HepG2 (cell line): Measurements from ENCODE around the gene ZNF428. TPM values are rescaled to one million over a fixed set of nuclear protein-coding genes. Genes with fewer than 3 reads are reported as not detected.

Source experiments
- BHLHE40 ChIP-seq: IDR thresholded peaks from 2 replicates; pipeline ENCODE4 v1.6.1; 2011; ENCODE audit warnings: low read length, improper control_type of control experiment
- ELF4 ChIP-seq: sonication (generic); formaldehyde crosslinking; IDR thresholded peaks from 2 replicates; pipeline ENCODE4 v1.5.0; 2020; ENCODE audit warnings: missing genetic modification reagents, mild to moderate bottlenecking, moderate library complexity, borderline replicate concordance
- HNRNPK ChIP-seq: fragments of 200-400 bp; formaldehyde crosslinking; IDR thresholded peaks from 2 replicates; pipeline ENCODE4 v1.6.1; 2018; ENCODE audit warnings: low read length, low read depth, moderate library complexity, mild to moderate bottlenecking; ENCODE audit not compliant: poor library complexity, severe bottlenecking
- NFKBIZ ChIP-seq: IDR thresholded peaks from 2 replicates; pipeline ENCODE4 v1.6.1; 2018; ENCODE audit warnings: missing genetic modification reagents, missing compliant biosample characterization
- PHB2 ChIP-seq: fragments of 450-650 bp; IDR thresholded peaks from 2 replicates; pipeline ENCODE4 v1.6.1; 2018; ENCODE audit not compliant: partially characterized antibody
- PREB ChIP-seq: sonication (generic); formaldehyde crosslinking; IDR thresholded peaks from 2 replicates; pipeline ENCODE4 v1.4.0; 2020; ENCODE audit warnings: missing genetic modification reagents
- SIX4 ChIP-seq: sonication (generic); formaldehyde crosslinking; IDR thresholded peaks from 2 replicates; pipeline ENCODE4 v1.4.0; 2020; ENCODE audit warnings: missing genetic modification reagents
- SKI ChIP-seq: fragments of 450-650 bp; IDR thresholded peaks from one replicate; pipeline ENCODE4 v1.6.1; 2018; ENCODE audit warnings: mild to moderate bottlenecking; ENCODE audit not compliant: partially characterized antibody
- SMAD1 ChIP-seq: sonication (generic); formaldehyde crosslinking; IDR thresholded peaks from 2 replicates; pipeline ENCODE4 v1.4.0; 2020; ENCODE audit warnings: missing genetic modification reagents, low read depth, mild to moderate bottlenecking, borderline replicate concordance
- SRSF4 ChIP-seq: fragments of 200-400 bp; formaldehyde crosslinking; IDR thresholded peaks from one replicate; pipeline ENCODE4 v1.6.1; 2018; ENCODE audit warnings: mild to moderate bottlenecking, low read depth, low read length, moderate library complexity; ENCODE audit not compliant: poor library complexity, severe bottlenecking
- TCF7L2 ChIP-seq: IDR thresholded peaks from 2 replicates; pipeline ENCODE4 v1.6.1; 2011; ENCODE audit warnings: mild to moderate bottlenecking, low read depth, low read length, moderate library complexity
- ZBTB3 ChIP-seq: sonication (generic); formaldehyde crosslinking; IDR thresholded peaks from 2 replicates; pipeline ENCODE4 v1.4.0; 2020; ENCODE audit warnings: low read depth, mild to moderate bottlenecking, moderate library complexity, missing genetic modification reagents, borderline replicate concordance
- ZBTB38 ChIP-seq: sonication (generic); formaldehyde crosslinking; IDR thresholded peaks from 2 replicates; pipeline ENCODE4 v1.5.1; 2020; ENCODE audit warnings: mild to moderate bottlenecking, missing genetic modification reagents
- ZFY ChIP-seq: sonication (generic); formaldehyde crosslinking; IDR thresholded peaks from 2 replicates; pipeline ENCODE4 v1.4.0; 2020; ENCODE audit warnings: missing genetic modification reagents
- ZNF17 ChIP-seq: sonication (generic); formaldehyde crosslinking; IDR thresholded peaks from 2 replicates; pipeline ENCODE4 v1.5.0; 2020; ENCODE audit warnings: mild to moderate bottlenecking, missing genetic modification reagents
- ZNF326 ChIP-seq: sonication (generic); formaldehyde crosslinking; IDR thresholded peaks from 2 replicates; pipeline ENCODE4 v1.4.0; 2020; ENCODE audit warnings: missing genetic modification reagents, borderline replicate concordance
- ZNF33A ChIP-seq: sonication (generic); formaldehyde crosslinking; IDR thresholded peaks from 2 replicates; pipeline ENCODE4 v1.5.1; 2020; ENCODE audit warnings: missing genetic modification reagents, mild to moderate bottlenecking, moderate library complexity, borderline replicate concordance
- ZNF83 ChIP-seq: sonication (generic); formaldehyde crosslinking; IDR thresholded peaks from 2 replicates; pipeline ENCODE4 v1.4.0; 2020; ENCODE audit warnings: missing genetic modification reagents, mild to moderate bottlenecking, borderline replicate concordance
- ZUFSP ChIP-seq: sonication (generic); formaldehyde crosslinking; IDR thresholded peaks from 2 replicates; pipeline ENCODE4 v1.9.0; 2021; ENCODE audit warnings: missing genetic modification reagents, mild to moderate bottlenecking, borderline replicate concordance
- polyA plus RNA-seq, 8 experiments: library from polyadenylated mRNA; depleted of rRNA in 3 of 8; stranded (reverse) in 7 of 8; unstranded in 1 of 8; fragments of >200 nt; fragmentation: Illumina TruSeq in 4 of 8; extraction: Trizol in 4 of 8; gene quantifications; 2 replicates each; pipeline versions ENCODE4 v1.2.1 to v1.2.3, GENCODE V29; 2011 to 2016; ENCODE audit warnings: low read depth in 4 of 8, missing spikeins in 1 of 8, mixed read lengths in 1 of 8; ENCODE audit not compliant: insufficient read depth in 1 of 8
- total RNA-seq, 5 experiments: library from RNA; depleted of rRNA; stranded (reverse); fragments of >200 nt; fragmentation: Illumina TruSeq; extraction: Trizol; gene quantifications; 2 replicates each; pipeline ENCODE4 v1.2.3, GENCODE V29; 2016; ENCODE audit warnings: low read depth in 1 of 5
- TF ChIP-seq, protein P1 (sequence below): sonication (generic); formaldehyde crosslinking; IDR thresholded peaks from 2 replicates; pipeline ENCODE4 v1.5.0; 2020; ENCODE audit warnings: missing genetic modification reagents, mild to moderate bottlenecking, borderline replicate concordance
- TF ChIP-seq, protein P2 (sequence below): sonication (generic); formaldehyde crosslinking; IDR thresholded peaks from 2 replicates; pipeline ENCODE4 v1.4.0; 2020; ENCODE audit warnings: low read depth, mild to moderate bottlenecking, missing genetic modification reagents
- TF ChIP-seq, protein P3 (sequence below): sonication (generic); formaldehyde crosslinking; IDR thresholded peaks from 2 replicates; pipeline ENCODE4 v1.5.0; 2020; ENCODE audit warnings: missing genetic modification reagents

Gene ZNF428
- total and polyA plus RNA-seq, 2 of the 13 experiments (the other 11 are each of a cell fraction or from before 2014, with no cell fraction given): 10.4 to 26.9 TPM

- TF ChIP-seq, protein P1, sequence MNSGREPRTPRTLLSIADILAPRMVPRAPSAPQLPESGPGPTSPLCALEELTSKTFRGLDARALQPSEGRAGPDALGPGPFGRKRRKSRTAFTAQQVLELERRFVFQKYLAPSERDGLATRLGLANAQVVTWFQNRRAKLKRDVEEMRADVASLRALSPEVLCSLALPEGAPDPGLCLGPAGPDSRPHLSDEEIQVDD (CRISPR knock-in tag): no peak
- TF ChIP-seq PREB: no peak
- TF ChIP-seq PHB2: no peak
- peak; percentile 93 for TF ChIP-seq HNRNPK
- no peak for TF ChIP-seq NFKBIZ (CRISPR knock-in tag)
- no peak for TF ChIP-seq ZNF33A (CRISPR knock-in tag)
- no peak for TF ChIP-seq SKI
- peak; percentile 50; the same call in 1 of the 2 replicates for TF ChIP-seq ZFY (CRISPR knock-in tag)
- TF ChIP-seq, protein P2, sequence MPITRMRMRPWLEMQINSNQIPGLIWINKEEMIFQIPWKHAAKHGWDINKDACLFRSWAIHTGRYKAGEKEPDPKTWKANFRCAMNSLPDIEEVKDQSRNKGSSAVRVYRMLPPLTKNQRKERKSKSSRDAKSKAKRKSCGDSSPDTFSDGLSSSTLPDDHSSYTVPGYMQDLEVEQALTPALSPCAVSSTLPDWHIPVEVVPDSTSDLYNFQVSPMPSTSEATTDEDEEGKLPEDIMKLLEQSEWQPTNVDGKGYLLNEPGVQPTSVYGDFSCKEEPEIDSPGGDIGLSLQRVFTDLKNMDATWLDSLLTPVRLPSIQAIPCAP (CRISPR knock-in tag): no peak
- TF ChIP-seq ZBTB3 (CRISPR knock-in tag): no peak
- TF ChIP-seq ELF4: no peak
- TF ChIP-seq ZNF326 (CRISPR knock-in tag): no peak
- TF ChIP-seq, protein P3, sequence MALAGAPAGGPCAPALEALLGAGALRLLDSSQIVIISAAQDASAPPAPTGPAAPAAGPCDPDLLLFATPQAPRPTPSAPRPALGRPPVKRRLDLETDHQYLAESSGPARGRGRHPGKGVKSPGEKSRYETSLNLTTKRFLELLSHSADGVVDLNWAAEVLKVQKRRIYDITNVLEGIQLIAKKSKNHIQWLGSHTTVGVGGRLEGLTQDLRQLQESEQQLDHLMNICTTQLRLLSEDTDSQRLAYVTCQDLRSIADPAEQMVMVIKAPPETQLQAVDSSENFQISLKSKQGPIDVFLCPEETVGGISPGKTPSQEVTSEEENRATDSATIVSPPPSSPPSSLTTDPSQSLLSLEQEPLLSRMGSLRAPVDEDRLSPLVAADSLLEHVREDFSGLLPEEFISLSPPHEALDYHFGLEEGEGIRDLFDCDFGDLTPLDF (CRISPR knock-in tag): peak; percentile 89
- no peak for TF ChIP-seq ZNF83
- TF ChIP-seq ZNF17 (CRISPR knock-in tag): no peak
- no peak for TF ChIP-seq SIX4 (CRISPR knock-in tag)
- no peak for TF ChIP-seq SRSF4
- no peak for TF ChIP-seq SMAD1 (CRISPR knock-in tag)
- no peak for TF ChIP-seq TCF7L2
- no peak for TF ChIP-seq ZUFSP
- no peak for TF ChIP-seq BHLHE40
- TF ChIP-seq ZBTB38 (CRISPR knock-in tag): no peak
These were observed 44.1 kb downstream of the ZNF428 start, which contains the start of the genes PINLYP and XRCC1 (continued) for GRCh38 chr19:43575156-43575950.
